Colon (tissue), 2 donors: ENCODE measurements around the gene ASH1L.
"Not testable (repeated sequence)": the region's sequence is repeated elsewhere in the genome, so short reads cannot be mapped to it uniquely, and the experiment has no call there.

ENCODE experiments used
- FAIRE-seq: peaks from 2 replicates; lab custom pipeline; 2012; peaks lifted over from hg19 to GRCh38; lab: Jason Lieb, UNC
- donor health status: control.
- donor health status: control.

ASH1L gene

DNA sequence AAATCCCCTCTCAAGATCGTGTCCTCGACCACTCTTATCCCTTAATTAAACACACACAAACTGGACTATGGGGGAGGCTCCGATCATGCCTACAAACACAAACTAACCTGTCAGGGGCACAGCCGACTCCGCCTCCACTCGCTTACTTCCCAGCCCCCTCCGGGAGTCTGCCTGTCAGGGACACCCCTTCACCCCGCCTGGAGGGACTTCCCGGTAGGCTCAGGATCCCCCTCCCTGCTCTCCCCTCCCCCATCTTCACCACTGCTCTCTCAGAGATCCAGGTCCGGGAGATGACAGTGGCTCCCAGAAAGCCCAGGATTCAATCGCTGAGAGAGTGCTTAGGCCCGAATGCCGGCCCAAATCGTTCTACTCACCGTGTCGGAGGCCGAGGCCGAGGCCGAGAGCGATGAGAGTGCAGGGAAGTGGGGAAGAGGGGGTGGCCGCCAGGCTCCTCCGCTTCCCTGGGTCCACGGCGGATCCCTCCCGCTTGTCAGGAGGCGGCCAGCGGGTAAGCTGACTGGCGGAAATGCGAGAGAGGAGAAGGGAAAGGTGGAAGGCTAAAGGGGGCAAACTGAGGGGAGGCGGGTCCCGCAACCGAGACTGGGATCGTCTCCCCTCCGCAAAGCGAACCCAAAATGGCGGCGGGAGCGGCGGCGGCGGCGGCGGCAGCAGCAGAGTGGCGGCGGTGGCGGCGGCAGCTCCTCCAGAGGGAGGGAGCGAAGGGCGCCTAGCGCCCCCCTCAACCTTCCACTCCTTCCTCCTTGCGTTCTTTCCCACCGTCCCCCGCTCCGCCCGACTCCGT, 623 bp downstream of the ASH1L start:
- FAIRE-seq: not testable (repeated sequence)

DNA sequence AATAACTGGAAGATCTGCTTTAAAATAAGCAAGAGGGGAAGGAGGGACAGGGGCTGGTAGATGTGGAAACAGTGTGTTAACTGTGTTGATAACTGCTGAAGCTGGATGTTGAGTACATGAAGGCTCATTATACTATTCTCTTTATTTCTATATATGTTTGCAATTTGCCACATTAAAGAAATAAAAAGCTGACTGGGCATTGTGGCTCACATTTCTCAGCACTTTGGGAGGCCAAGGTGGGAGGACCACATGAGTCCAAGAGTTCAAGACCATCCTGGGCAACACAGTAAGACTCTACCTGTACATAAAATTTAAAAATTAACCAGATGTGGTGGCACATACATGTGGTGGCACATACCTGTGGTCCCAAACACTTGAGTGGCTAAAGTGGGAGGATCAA, 6.7 kb downstream of the ASH1L start:
- no peak for FAIRE-seq

DNA sequence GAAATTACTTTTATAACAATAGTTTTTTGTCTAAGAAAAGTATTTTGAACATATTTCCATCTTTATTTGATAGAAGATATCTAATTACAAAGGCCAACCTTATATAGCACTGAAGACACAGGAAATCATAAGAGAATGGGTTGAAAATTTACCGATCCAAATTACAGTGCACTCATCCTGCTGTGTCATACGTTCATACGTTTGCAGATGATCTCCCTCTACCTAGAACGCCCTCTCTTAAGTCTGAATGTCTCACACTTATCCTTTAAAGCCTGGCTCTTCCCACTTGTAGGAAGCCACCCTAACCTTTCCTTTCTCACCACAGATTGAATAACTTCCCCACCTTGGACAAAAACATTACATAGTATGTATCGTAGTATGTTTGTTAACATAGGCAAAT, 9.3 kb downstream of the ASH1L start:
- no peak for FAIRE-seq

DNA sequence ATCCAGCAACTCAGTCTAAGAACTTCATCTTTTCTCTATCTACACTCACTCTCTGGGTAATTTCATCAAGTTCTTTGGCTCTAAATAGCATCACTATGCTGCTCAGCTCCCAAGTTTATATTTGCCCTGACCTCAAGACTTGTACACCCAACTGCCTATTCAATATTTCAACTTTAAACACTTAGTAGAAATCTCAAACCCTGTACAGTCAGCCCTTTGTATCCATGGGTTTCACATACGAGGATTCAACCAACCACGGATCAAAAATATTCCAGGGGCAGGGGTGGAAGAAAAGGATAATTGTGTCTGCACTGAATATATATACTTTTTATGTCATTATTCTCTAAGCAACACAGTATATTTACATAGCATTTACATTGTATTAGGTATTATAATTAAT, 13.9 kb downstream of the ASH1L start:
- no peak for FAIRE-seq

DNA sequence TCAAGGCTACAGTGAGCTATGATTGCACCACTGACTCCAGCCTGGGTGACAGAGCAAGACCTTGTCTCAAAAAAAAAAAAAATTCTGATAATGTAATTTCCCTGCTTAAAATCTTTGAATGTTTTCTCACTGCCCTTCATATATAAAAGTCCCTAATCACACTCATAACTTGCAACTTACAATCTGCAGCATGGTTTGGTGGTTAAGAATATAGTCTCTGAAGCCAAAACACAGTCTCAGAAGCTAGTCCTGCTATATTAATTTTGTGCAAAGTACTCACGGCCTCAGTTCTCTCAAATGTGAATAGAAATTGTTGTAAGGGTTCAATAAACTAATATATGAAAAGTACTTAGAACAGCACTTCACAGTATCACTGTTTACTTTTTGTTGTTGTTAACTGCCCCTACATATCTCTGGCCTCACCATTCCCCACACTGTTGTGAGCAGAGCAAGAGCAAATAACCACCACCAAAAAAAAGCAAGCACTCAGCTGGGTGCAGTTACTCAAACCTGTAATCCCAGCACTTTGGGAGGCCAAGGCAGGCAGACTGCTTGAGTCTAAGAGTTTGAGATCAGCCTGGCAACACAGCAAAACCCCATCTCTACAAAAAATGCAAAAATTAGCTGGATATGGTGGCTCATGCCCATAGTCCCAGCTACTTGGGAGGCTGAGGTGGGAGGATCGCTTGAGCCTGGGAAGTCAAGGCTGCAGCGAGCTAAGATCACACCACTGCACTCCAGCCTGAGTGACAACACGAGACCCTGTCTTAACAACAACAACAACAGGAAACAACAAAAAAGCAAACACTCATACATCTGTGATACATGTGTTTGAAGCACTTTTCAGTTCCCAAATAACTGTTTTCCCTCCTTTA, 22.4 kb downstream of the ASH1L start:
- no peak for FAIRE-seq

DNA sequence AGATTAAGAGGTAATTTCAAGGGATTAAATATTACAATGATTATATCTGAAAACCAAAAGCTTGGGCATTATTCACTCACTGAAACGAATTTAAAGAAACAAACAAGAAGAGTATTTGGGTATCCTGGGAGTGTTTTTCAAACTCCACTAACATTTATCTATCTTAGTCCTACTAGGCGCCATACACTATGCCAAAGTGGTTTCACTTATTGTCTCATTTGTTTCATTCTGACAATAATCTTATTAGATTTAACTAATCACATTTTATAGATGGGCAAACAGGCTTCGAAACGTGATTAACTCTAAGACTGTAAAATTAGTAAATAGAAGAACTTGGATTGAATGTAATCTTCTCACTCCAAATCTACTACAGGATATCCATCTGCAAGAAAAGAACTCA, 25.4 kb downstream of the ASH1L start:
- no peak for FAIRE-seq

DNA sequence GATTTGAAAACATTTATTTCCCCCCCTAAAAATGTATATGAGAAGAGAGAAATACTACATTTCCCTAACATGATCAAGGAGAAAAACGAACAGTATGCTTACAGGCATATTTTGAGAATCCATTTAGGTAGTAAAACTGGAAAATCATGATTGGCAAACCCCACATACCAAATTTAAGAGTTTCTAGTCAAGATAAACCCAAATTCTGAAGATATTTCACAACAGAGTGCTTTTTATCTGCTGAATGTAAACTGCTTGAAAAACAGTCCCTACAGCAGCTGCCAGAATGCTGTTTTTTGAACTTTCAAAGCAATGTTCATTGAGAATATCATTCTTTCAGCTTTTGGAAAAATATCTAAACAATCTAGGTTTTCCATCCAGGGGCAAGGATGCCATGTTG, 31.0 kb downstream of the ASH1L start:
- FAIRE-seq: no peak

DNA sequence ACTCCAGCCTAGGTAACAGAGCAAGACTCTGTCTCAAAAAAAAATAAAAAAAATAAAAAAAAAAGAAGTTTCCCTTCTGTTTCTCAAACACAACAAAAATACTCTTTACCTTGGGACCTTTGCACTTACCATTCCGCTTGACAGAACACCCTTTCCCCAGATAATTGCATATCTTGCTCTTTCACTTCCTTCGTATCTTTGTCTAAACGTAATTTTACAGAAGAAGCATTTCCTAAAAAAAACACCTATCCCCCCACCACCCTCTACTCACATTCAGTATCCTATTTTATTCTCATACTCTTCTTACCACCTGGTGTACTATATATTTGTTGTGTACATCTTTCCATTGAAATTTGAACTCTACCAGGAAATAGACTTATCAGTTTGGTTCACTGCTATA, 32.7 kb downstream of the ASH1L start:
- FAIRE-seq: no peak

DNA sequence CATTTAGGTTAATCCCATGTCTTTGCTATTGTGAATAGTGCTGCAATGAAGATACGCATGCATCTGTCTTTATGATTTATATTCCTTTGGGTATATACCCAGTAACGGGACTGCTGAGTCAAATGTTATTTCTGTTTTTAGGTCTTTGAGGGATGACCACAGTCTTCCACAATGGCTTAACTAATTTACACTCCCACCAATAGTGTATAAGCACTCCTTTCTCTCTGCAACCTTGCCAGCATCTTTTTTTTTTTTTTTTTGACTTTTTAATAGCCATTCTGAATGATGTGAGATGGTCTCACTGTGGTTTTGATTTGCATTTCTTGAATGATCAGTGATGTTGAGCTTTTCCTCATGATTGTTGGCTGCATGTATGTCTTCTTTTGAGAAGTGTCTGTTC, 33.5 kb downstream of the ASH1L start:
- FAIRE-seq: no peak

DNA sequence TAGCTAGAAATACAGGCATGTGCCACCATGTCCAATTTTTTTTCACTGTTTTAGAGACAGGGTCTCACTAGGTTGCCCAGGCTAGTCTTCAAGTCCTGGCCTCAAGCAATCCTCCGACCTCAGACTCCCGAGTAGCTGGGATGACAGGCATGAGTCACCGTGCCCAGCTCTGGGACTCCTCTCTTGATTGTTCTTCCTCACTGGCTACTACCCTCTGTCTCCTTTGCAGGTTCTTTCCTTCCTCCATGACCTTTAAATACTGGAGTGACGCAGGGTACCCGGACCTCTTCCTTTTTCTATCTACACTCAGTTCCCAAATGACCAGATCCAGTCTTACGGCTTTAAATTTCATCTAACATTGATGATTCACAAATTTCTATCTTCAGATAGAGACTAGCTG, 34.9 kb downstream of the ASH1L start:
- no peak for FAIRE-seq

DNA sequence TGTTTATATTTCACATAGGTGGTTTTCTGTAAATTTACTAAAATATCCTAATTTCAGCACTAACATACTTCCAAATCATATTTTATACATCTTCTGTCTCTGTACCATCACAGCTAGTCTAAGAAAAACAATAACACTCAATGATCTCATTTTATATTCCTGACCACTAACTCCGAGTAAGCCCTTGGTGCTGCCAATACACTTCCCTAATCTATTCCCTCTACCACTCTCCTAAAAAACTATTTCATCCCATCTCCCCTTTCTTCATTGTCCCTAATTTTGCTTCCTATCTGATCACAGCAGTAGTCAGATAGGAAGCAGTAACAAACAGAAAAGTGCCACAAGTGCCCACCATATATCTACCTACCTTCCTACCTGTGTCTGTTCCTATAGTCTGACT, 36.2 kb downstream of the ASH1L start:
- FAIRE-seq: no peak

DNA sequence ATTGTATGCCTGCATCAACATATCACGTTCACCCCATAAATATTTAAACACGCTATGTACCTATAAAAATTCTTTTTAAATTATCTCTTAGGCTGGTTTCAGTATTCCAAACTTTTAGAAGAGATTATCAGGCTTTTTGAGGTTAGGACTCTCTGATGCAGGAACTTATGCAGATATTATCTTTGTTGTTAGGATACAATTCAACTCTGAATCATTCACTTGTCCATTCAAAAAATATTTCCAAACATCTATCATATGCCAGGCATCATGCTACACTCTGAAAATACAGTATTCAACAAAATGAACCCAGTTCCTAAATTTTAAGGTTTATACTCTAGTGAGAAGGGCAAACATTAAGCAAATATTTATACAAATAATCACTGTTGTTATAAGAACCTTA, 40.5 kb downstream of the ASH1L start:
- FAIRE-seq: no peak

DNA sequence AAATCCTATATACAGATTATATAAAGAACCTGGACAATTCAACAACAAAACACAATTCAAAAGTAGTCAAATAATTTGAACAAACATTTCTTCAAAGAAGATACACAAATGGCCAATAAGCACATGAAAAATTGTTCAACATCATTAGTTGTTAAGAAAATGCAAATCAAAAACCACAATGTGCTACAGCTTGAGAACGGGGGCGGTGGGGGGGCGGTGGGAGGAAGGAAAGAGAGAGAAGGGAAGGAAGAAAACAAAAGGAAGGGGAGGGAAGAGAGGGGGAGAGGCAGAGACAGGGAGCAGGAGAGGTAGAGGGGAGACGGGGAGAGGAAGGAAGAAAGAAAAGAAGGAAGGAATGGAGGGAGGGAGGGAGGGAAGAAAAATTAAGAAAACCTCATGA, 44.1 kb downstream of the ASH1L start:
- FAIRE-seq: no peak

DNA sequence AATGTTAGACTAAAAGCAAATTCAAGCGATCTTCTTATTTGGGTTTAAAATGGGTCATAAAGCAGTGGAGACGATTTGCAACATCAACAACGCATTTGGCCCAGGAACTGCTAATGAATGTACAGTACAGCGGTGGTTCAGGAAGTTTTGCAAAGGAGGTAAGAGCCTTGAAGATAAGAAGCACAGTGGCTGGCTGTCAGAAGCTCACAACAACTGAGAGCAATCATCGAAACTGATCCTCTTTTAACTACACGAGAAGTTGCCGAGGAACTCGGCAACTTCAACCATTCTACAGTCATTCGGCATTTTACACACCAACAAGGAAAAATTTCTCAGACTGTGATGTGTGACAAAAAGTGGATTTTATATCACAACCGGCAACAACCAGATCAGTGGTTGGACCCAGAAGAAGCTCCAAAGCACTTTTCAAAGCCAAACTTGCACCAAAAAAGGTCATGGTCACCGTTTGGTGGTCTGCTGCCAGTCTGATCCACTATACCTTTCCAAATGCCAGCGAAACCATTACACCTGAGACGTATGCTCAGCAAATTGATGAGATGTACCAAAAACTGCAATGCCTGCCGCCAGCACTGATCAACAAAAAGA, 47.9 kb downstream of the ASH1L start:
- FAIRE-seq: no peak

DNA sequence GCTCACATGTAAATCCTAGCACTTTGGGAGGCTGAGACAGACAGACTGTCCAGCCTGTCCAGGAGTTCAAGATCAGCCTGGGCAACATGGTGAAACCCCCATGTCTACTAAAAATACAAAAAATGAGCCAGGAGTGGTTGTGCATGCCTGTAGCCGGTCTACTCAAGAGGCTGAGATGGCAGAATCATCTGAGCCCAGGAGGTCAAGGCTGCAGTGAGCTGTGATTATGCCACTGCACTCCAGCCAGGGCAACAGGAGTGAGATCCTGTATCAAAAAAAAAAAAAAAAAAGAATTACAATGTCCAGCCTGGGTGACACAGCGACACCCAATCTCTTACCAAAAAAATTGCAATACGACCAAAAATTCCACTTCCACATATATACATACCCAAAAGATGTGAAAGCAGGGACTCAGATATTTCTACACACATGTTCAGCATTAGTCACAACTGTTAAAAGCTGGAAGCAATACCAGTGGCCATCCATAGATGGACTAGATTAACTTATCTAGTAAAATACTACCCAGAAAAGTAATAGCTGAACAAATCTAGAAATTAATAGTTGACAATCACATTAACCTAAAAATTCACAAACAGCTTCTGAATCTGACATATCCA, 49.2 kb downstream of the ASH1L start:
- FAIRE-seq: no peak

DNA sequence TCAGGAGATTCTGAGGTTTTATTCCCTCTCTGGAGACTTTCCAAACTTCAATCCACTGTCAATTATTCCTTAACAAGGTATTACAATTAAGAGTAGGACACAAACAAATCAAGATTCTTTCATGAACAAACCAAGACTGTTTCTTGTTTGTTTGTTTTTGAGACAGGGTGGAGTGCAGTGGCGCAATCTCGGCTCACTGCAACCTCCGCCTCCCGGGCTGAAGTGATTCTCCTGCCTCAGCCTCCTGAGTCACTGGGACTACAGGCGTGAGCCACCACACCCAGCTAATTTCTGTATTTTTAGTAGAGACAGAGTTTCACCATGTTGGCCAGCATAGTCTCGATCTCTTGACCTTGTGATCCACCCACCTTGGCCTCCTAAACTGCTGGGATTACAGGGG, 51.2 kb downstream of the ASH1L start:
- FAIRE-seq: not testable (repeated sequence)

DNA sequence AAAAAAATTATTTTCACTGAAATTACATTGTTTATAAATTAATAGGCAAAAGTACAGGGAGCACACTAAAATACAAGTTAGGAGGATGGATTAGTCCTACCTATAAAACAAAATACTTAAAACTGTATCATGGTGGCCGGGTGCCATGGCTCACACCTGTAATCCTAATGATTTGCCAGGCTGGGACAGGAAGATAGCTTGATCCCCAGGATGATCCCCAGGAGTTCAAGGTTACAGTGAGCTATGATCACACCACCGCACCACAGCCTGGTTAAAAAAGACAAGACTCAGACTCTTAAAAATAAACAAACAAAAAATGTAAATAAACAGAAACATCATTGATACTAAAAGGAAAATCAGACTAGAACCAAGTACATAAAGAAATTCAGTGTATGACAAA, 53.5 kb downstream of the ASH1L start:
- no peak for FAIRE-seq

DNA sequence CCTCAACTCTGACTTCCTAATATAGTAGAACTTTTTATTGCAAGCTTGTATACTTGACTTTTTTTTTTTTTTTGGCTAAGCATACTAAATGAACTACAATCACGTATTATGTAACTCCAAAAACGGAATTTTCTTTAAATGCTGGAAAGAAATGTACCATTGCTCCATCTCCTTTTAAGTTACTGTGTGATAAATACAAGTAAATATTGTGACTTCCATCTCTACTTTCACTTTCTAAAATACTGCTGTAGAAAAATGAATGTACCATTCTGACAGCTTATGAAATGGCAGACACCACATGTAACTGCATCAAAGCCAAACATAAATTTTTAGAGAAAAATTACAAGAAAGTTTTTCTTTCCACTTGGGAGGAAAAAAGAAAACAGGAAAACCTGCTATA, 54.7 kb downstream of the ASH1L start:
- FAIRE-seq: no peak

DNA sequence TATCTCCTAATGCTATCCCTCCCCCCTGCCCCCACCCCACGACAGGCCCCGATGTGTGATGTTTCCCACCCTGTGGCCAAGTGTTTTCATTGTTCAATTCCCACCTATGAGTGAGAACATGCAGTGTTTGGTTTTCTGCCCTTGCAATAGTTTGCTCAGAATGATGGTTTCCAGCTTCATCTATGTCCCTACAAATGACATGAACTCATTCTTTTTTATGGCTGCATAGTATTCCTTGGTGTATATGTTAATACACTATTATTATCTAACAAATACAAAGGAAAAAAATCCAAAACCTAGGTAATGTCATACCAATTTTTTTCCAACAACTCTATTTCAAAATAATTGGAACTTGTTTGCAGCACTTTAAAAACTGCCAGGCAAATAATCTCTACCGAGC, 56.6 kb downstream of the ASH1L start:
- FAIRE-seq: not testable (repeated sequence)

DNA sequence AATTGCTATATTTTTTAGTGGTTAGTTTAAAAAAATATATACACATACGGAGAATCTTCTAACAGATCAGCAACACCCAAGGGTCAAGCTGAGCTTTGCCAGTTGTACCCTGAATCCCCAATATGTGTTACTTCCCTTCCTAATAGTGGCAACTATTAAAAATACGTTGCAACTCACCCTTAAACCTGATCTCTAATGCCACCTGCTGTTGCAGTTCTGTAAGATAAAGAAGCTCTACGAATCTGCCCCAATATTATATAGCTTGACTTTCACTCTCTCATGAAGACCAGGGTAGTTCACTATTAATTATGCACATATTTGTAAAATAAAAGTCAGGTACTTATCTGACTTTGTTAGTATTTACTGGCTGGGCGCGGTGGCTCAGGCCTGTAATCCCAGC, 58.4 kb downstream of the ASH1L start:
- no peak for FAIRE-seq

DNA sequence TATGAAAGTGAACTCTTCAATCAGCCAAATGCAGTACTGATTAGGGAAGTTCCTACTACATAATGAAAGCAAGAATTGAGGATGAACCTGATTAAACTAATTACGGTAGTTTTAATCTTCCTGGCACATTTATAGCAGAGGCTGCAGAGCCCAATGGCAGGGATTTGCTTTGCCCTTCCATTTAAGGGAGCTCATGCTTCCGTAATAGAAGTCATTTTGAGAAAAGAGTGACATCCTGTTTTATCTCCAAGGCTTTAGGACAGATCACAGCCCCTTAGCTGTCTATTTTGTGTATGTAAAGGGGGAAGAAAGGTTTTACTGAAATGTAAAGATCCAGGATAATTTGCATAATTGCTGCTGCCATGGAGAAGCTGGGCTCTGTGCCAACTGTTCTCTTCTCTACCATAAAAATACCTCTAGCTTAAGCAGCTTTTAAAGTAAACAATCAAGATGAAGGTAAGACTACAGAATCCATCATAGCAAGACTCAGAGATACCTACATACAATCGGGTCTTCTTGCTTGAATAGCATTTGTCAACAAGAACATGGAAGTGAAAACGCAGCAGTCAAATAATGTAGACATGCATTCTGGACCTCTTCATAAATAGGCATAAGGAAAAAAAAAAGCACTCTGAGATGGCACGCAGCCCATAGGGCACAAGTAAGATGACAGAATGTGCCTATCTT, 62.5 kb downstream of the ASH1L start:
- FAIRE-seq: no peak

DNA sequence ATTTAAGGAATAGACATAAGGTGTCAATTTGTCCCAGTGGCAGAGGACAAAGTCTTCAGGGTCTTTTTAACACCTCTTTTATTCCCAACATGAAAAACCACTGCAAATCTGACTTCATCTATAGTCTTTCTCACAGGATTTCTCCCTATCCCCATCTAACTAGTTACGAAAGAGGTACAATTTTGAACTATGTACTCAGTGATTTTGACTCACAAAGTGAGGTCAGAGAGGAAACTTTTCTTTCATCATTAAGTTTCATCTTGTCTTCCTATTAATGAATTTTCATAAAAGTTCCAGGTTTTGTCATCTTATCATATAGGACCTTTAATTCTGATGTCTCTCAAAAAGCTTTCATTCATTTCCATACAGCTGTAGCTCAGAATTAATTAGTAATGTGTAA, 63.3 kb downstream of the ASH1L start:
- no peak for FAIRE-seq
